Neural cell (in vitro differentiated cells): ENCODE results near the gene NOL4L.

Experiments used
- CTCF ChIP-seq: fragments of 450-650 bp; IDR thresholded peaks from 2 replicates; pipeline ENCODE4 v1.5.1; 2014; ENCODE audit warnings: antibody characterized with exemption, mild to moderate bottlenecking, moderate library complexity; ENCODE audit not compliant: poor library complexity, severe bottlenecking
- EZH2 ChIP-seq: fragments of 200-600, 300-800 bp; shearing (Covaris generic), sonication (generic); IDR thresholded peaks from 2 replicates; pipeline ENCODE4 v1.6.1; 2014; ENCODE audit warnings: antibody characterized with exemption, low read length, borderline replicate concordance, mild to moderate bottlenecking; ENCODE audit not compliant: insufficient read depth, poor library complexity, severe bottlenecking
- RAD21 ChIP-seq: fragments of 450-650 bp; conservative IDR thresholded peaks from 2 replicates; pipeline ENCODE4 v1.6.1; 2014; ENCODE audit warnings: antibody characterized with exemption, mild to moderate bottlenecking, moderate library complexity
- TAF1 ChIP-seq: IDR thresholded peaks from 2 replicates; pipeline ENCODE4 v1.6.1; 2012; ENCODE audit warnings: low read depth

GRCh38 chr20:32460231-32460630 lies 124.9 kb downstream of the NOL4L start:
- TF ChIP-seq EZH2 (no peak), CTCF (no peak), RAD21 (no peak), TAF1 (no peak)
